ENCODE data around the gene MAK. TPM values are rescaled to one million over a fixed set of nuclear protein-coding genes. Genes with fewer than 3 reads are reported as not detected.
A peak's percentile ranks its signal among the peaks of the same experiment; 100 is the strongest.

MAK gene
- total and polyA plus RNA-seq, 5 experiments from 2014 or later = 0.09 to 0.13 TPM; not detected in 3

- Mint-ChIP-seq H3K9me3 (peaks cover 0 to 7% (median 0%) of the 10 kb centered on the region in 9 donors), H3K27ac (peak overlapping the region; percentile 83 to 97 (median 94)), H3K4me3 (peak overlapping the region; percentile 80 to 99 (median 96)), H3K36me3 (peaks cover 0 to 10% (median 6%) of the 10 kb centered on the region in 3 donors), H3K27me3 (no peaks in the 10 kb centered on the region), H3K4me1 (peaks cover 20 to 61% (median 57%) of the 10 kb centered on the region in 4 donors)
- DNase-seq (peak; percentile 34 to 79 (median 58)), ATAC-seq (peak; percentile 61 to 69)
- POLR2A ChIA-PET = interaction anchor here (0.7 to 6.4 kb wide), 11 partner anchors 8 to 375 kb away, joined by 3 to 77 read pairs (median 4); partner anchors contain the start of genes C6orf52, PAK1IP1 and TMEM14B
Measured at GRCh38 chr6:10720265-10720959, 117.9 kb downstream of the MAK start.

GRCh38 chr6:10719964-10720264 is 118.4 kb downstream of the MAK start:
- peaks cover 20 to 56% (median 52%) of the 10 kb centered on the region in 4 donors for H3K4me1 Mint-ChIP-seq
- ATAC-seq = no peak
- H3K36me3 Mint-ChIP-seq = peaks cover 0 to 10% (median 6%) of the 10 kb centered on the region in 3 donors
- peak overlapping the region; percentile 81 to 97 (median 94) for H3K27ac Mint-ChIP-seq
- no peak for DNase-seq
- POLR2A ChIA-PET = interaction anchor here (0.8 to 6.4 kb wide), 10 partner anchors 9 to 376 kb away, joined by 3 to 77 read pairs (median 4); partner anchors contain the start of genes C6orf52, PAK1IP1 and TMEM14B
- H3K27me3 Mint-ChIP-seq = no peaks in the 10 kb centered on the region
- H3K9me3 Mint-ChIP-seq = peaks cover 0 to 7% (median 0%) of the 10 kb centered on the region in 9 donors
- peak overlapping the region; percentile 78 to 99 (median 90) for H3K4me3 Mint-ChIP-seq

GRCh38 chr6:10719296-10719963 is 118.9 kb downstream of the MAK start:
- ATAC-seq (peak; percentile 5 to 49), DNase-seq (peak in 9 of 10 donors; percentile 25 to 83 (median 66))
- Mint-ChIP-seq H3K27me3 (no peaks in the 10 kb centered on the region), H3K4me1 (peaks cover 20 to 51% (median 48%) of the 10 kb centered on the region in 4 donors), H3K27ac (peak overlapping the region; percentile 81 to 97 (median 94)), H3K9me3 (peaks cover 0 to 7% (median 0%) of the 10 kb centered on the region in 9 donors), H3K4me3 (peak overlapping the region; percentile 78 to 99 (median 90)), H3K36me3 (peaks cover 0 to 10% (median 6%) of the 10 kb centered on the region in 3 donors)
- POLR2A ChIA-PET = interaction anchor here (0.9 to 6.4 kb wide), 7 partner anchors 9 to 376 kb away, joined by 3 to 77 read pairs (median 6); partner anchors contain the start of genes C6orf52, PAK1IP1 and TMEM14B

GRCh38 chr6:10713962-10714361 is 124.4 kb downstream of the MAK start:
- POLR2A ChIA-PET = no interaction called here
- H3K36me3 Mint-ChIP-seq = peaks cover 9 to 16% (median 9%) of the 10 kb centered on the region in 3 donors
- ATAC-seq (no peak), DNase-seq (no peak)
- H3K27me3 Mint-ChIP-seq = no peaks in the 10 kb centered on the region
- peaks cover 0 to 5% (median 3%) of the 10 kb centered on the region in 4 donors for H3K4me1 Mint-ChIP-seq
- H3K9me3 Mint-ChIP-seq = peaks cover 0 to 4% (median 0%) of the 10 kb centered on the region in 9 donors
- H3K27ac Mint-ChIP-seq = peak overlapping the region in 4 of 10 donors; percentile 13 to 84 (median 64)
- H3K4me3 Mint-ChIP-seq = no peak overlapping the region

Other genes with a start within 250 kb of the MAK start
- gene C6orf52, start 143.9 kb downstream of the MAK start, total RNA-seq = 1 to 10 TPM; 1.2 to 1.8 TPM
- 1 to 10 TPM in 1 of 3 donors, under 1 TPM in 1, not detected in 1; 0.60 to 1.0 TPM for gene C6orf52, start 143.9 kb downstream of the MAK start, polyA plus RNA-seq
- 10 to 100 TPM in 1 of 2 experiments, 1 to 10 TPM in 1; 8.5 to 11.0 TPM for gene PAK1IP1, start 143.6 kb downstream of the MAK start, total RNA-seq
- gene PAK1IP1, start 143.6 kb downstream of the MAK start, polyA plus RNA-seq = 10 to 100 TPM; 17.6 to 26.9 (median 22.4) TPM
- gene TMEM14C, start 115.5 kb downstream of the MAK start, total RNA-seq = 10 to 100 TPM; 33.7 to 35.8 TPM
- gene TMEM14C, start 115.5 kb downstream of the MAK start, polyA plus RNA-seq = 100 to 1,000 TPM in 2 of 3 donors, 10 to 100 TPM in 1; 95.9 to 205 (median 135) TPM
- 10 to 100 TPM; 76.4 to 83.9 TPM for gene TMEM14B, start 90.7 kb downstream of the MAK start, total RNA-seq
- 100 to 1,000 TPM; 194 to 241 (median 212) TPM for gene TMEM14B, start 90.7 kb downstream of the MAK start, polyA plus RNA-seq
- gene GCM2, start 43.5 kb upstream of the MAK start, total RNA-seq = not detected
- gene GCM2, start 43.5 kb upstream of the MAK start, polyA plus RNA-seq = not detected
- gene SYCP2L, start 48.5 kb upstream of the MAK start, total RNA-seq = not detected
- not detected for gene SYCP2L, start 48.5 kb upstream of the MAK start, polyA plus RNA-seq
- gene ELOVL2, start 205.8 kb upstream of the MAK start, total RNA-seq = not detected
- gene ELOVL2, start 205.8 kb upstream of the MAK start, polyA plus RNA-seq = not detected

Data from naive thymus-derived CD8-positive, alpha-beta T cell (primary cell).